Iris pigment epithelial cell (primary cell): Measurements from ENCODE around the gene ARG2.
"Not testable (repeated sequence)": the region's sequence is repeated elsewhere in the genome, so short reads cannot be mapped to it uniquely, and the experiment has no call there.

Experiments
- DNase-seq: peaks from one replicate; pipeline ENCODE4 v3.0.0-alpha.2; 2011; ENCODE audit warnings: low read depth

Gene ARG2

GRCh38 chr14:67586369-67586768, 33.4 kb upstream of the ARG2 start:
- DNase-seq: no peak

- no peak for DNase-seq
Observed at GRCh38 chr14:67589204-67589770, 30.4 kb upstream of the ARG2 start.

DNA sequence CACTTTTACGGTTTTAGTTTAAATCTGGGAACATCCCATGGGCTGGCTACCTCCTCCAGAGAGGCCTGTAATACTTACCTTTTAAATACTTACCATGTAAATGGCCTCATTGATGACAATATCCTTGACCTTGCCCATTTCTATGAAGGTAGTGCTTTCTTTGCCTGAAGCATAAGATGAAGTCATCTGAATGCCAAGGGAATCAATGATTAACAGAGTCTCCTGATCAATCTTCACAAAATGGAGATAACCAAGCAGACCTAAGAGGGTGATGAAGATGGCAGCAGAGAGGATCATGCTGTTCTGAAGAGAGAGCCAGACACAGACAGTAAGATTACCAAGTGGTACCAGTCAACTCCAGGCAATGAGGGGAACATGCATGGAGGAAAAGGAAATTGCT, 26.1 kb upstream of the ARG2 start:
- not testable (repeated sequence) for DNase-seq

DNA sequence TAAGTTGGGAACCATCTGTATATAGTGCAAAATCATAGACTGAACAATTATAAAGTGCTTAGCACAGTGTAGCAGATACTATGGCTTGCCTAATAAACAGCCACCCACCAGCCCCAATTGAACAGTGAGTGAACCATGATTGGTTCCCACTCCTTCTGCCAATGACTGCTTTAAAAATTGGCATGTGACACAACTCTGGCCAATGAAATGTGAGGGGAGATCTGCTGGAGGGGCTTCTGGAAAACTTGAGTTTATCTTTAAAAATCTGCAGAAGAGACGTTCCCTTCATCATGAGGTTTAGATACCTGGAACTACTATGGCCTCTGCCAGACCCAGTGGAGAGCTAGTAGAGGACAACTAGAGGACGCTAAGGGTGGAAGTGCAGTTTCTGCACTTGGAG, 24.3 kb upstream of the ARG2 start:
- no peak for DNase-seq

GRCh38 chr14:67599698-67600561, 19.8 kb upstream of the ARG2 start, which contains the start of gene PIGH:
TSS of gene PIGH (minus strand) at chr14:67600268. CDS start at chr14:67600203, 65 bp downstream.
- DNase-seq: peak; percentile 85

- DNase-seq: not testable (repeated sequence)
Observed at GRCh38 chr14:67600562-67600974, 19.2 kb upstream of the ARG2 start.

DNA sequence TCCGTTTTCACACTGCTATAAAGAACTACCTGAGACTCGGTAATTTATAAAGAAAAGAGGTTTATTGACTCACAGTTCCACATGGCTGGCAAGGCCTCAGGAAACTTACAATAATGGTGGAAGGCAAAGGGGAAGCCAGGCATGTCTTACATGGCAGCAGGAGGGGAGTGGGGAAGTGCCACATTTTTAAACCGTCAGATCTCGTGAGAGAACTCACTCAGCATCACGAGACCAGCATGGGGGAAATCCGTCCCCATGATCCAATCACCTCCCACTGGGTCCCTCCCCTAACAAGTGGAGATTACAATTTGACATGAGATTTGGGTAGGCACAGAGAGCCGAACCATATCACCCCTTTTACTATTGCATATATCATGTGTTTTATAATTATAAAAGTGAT, 17.6 kb upstream of the ARG2 start:
- no peak for DNase-seq

DNA sequence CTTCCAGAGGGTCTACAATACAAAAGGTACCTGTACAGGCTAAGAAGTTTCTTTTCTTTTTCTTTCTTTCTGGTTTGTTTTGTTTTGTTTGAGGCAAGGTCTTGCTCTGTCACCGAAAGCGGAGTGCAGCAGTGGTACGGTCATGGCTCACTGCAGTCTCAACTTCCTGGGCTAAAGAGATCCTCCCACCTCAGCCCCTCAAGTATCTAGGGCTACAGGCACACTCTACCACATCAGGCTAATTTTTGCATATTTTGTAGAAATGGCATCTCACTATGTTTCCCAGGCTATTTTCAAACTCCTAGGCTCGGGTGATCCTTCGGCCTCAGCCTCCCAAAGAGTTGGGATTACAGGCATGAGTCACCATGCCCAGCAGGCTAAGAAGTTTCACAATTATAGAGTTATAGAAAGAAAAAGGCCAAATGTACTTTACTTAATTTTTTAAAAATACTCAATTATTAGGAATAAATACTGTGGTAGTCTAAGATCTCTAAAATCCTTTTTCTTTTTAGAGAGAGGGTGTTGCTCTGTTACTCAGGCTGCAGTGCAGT, 16.6 kb upstream of the ARG2 start:
- DNase-seq: peak; percentile 29

- no peak for DNase-seq
Observed at GRCh38 chr14:67607646-67608045, 12.1 kb upstream of the ARG2 start.

DNA sequence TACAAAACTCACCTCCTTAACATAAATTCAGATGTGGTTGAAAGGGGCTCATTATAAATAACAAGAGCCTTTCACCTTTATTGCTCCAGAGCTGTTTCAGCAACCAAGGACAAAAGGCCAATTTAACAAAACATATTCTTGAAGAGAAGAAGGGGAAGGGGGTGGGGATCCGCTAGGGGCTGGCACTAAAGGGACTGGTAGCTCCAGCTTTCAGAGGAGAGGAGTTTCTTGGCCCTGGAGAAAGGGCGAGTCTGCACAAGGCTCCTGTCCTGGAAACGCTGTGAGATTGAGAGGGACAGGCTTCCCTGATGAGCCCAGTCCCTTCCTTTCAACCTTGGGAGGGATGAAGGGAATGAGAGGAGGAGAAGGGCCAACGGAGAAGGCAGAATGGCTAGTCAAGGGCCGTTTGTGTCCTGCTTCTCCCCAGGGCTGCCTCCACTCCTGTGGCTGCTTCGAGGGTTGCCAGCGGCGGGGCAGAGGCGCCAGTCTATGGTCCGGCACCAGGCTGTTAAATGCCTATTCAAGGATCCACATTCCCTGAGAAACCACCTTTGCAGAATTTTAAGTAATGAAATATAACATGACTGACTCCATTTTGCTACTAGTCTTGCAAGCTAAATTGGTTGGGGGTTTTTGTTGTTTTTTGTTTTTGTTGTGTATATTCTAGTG, 9.9 kb upstream of the ARG2 start:
- no peak for DNase-seq

DNA sequence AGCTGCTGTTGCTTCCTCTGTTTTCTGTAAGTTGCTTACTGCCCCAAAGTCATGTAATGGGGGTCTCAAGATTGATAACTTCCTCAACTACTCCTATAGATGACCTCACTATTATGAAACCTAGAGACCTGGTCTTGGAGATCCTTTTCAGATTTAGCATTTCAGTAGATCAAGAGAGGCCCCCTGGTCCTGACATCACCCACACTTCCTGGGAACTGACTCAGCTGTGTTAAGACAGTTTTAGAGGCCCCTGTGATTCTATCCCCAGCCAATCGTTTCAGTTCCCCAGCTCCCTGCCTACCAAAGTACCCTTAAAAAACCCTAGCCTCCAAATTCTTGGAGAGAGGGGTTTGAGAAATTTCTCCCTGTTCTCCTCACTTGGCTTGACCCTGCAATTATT, 9.2 kb upstream of the ARG2 start:
- no peak for DNase-seq

DNA sequence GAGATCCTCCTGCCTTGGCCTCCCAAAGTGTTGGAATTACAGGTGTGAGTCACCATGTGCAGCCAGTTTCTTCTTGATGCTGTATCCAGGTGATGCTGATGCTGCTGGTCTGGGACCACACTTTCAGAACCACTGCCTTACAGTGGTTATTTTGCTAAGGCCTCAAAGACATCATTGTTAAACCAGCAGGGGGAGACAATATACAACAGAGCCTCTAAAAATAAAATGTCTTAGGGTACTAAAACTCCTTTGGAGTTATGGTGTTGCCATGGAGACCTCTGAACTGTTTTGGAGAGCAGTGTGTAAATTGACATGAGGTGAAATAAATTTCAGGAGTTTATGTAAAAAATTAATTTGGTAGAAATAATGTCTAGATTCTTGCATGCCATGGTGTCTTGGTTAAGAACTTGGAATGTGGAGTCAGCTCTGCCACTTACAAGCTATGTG, 1.1 kb upstream of the ARG2 start:
- DNase-seq: peak; percentile 83

GRCh38 chr14:67620217-67620785, 581 bp downstream of the ARG2 start:
- peak; percentile 14 for DNase-seq

- DNase-seq: peak; percentile 90
Observed at GRCh38 chr14:67622675-67623074, 3.0 kb downstream of the ARG2 start.

DNA sequence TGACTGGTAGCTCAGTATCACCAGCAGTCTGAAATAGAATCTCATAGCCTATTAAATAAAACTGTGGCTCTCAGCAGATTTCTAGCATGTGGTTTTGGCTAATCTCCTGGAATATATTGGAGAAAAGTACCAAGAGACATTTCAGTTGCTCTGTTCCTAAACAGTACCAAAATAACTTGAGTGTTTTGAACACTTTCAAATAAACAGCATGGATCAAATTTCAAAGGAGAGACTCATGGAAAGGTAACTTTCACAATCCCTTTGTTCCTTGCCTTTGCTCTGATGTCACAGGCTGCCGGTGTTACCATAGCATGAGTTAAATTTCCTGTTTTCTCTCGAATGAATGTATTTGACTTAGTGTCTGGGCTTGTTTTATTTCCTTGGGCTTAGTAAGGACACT, 3.4 kb downstream of the ARG2 start:
- peak; percentile 63 for DNase-seq

DNA sequence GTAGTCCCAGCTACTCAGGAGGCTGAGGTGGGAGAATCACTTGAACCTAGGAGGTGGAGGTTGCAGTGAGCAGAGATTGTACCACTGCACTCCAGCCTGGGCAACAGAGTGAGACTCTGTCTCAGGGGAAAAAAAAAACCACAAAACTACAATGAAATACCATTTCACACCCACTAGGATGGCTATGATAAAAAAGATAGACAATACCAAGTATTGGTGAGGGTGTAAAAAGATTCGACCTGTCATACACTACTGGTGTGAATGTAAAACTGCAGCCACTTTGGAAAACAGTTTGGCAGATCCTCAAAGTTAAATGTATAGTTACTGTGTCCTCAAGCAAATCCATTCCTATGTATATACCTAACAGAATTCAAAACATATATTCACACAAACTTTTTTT, 6.4 kb downstream of the ARG2 start:
- DNase-seq: not testable (repeated sequence)

DNA sequence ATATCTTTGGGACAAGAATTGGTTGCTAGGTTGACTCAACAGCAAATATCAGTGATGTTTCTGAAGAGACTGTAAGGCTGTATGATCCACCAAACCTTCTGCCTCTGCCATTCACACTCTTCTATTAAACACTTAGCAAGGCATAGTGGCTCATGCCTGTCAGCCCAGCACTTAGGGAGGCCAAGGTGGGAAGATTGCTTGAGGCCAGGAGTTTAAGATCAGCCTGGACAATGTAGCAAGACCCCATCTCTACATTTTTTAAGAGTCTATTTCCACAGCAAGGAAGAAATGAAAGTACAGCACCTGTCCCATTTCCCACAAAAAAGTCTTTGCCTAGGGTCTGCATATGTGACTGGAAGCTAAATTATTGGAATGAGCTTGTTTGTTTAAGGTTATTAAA, 7.8 kb downstream of the ARG2 start:
- DNase-seq: no peak

DNA sequence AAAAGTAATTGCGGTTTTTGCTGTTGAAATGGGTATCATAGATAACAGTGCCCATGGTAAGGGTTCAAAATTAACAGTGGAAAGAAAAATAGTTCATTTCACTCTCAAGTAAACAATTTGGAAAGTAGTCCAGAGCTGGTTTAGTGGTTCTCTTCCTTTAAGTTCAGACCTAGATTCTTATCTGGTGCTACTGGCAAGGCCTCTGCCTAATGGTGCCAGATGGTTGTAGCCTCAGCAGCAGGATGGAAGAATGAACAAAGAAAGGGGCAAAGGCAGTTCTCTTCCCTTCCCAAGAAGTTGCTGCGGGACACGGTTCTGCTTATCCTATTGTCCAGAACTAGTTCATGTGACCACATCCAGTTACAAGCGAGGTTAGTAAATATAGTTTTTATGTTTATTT, 10.5 kb downstream of the ARG2 start:
- no peak for DNase-seq

DNA sequence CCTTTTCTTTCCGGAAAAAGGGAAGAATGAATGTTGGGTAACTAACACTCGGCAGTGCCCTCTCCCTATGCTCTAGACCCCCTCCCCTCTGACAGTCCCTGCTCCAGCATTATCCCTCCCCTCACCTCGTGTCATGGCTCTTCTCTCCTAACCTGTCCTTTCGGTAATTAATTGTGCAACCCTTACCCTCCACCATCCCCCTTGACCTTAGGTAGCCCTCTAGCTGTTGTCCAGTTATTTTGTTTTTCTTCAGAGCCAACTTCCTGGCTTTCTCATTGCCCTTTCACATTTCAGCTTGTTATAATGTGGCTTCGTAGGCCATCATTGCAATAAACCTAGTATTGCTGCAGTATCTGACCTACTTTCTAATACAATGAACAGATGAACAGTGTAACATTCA, 11.2 kb downstream of the ARG2 start:
- DNase-seq: no peak

DNA sequence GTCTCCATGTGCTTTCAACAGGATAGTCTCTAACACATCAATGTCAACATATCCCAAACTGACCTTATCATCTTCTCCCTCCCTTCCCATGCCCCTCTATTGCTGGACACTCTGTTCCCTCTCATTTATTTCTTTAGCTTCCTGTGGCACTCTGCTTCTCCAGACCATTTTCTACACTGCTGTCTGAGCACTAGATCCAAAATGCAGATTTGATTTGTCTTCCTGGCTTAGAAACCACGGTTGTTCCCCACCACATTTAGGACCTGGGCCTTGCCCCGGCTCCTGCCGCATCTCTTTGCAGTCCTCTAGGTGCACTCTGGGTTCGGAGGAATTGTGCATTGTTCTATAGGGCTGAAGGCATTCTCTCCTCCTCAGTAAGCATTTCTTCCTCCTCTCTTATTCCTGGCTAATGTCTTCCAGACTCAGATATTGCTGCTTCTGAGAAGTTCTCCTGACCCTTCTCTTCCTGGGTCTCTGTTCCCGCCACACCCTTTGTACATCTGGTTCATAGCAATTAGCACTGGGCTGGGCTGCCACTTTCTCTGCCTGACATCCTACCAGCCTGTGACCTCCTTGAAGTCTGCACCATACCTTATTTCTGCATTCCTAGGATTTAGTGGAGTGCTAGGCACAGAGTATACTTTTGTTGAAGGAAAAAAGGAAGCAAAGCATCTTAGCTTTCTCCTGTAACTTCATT, 13.9 kb downstream of the ARG2 start:
- no peak for DNase-seq

DNA sequence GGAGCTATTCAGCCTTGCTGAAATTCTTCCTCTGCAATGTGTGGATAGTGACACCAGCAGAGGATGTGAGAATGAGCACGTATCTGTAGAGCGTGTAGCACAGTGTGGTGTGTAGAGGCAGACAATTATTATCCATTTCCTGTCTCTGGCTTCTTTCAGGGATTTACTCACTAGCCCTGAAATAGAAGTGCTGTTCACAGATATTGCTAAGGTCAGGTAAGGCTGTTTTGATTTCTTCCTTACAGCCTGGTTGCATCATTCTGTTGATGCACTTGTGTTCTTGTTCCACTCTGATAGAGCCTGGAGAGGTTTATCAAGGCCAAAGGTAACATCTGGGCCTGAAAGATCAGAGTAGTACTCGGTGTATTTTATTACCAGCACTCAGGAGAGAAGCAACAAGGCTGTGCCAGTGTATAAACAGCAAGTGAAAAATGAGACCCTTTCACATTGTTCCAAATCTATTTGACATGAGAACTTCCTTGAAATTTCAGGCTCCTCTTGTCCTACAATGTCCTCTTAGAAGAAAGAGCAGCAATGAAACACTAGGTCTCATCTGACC, 16.7 kb downstream of the ARG2 start:
- DNase-seq: peak; percentile 9
